HEK293T (cell line): ENCODE results near the gene PRMT7.

Source experiments
- ARNT ChIP-seq: fragments of 450-650 bp; IDR thresholded peaks from 2 replicates; pipeline ENCODE4 v1.6.1; 2017; ENCODE audit warnings: mild to moderate bottlenecking
- FOXA1 ChIP-seq: fragments of 450-650 bp; IDR thresholded peaks from 2 replicates; pipeline ENCODE4 v1.6.1; 2016; ENCODE audit warnings: mild to moderate bottlenecking
- HDGF ChIP-seq: fragments of 450-650 bp; IDR thresholded peaks from 2 replicates; pipeline ENCODE4 v1.6.1; 2017; ENCODE audit warnings: antibody characterized with exemption, borderline replicate concordance
- NFRKB ChIP-seq: fragments of 450-650 bp; IDR thresholded peaks from 2 replicates; pipeline ENCODE4 v1.6.1; 2016; ENCODE audit warnings: mild to moderate bottlenecking, moderate library complexity
- SP1 ChIP-seq: fragments of 450-650 bp; IDR thresholded peaks from 2 replicates; pipeline ENCODE4 v1.6.1; 2017
- TARDBP ChIP-seq: fragments of 450-650 bp; IDR thresholded peaks from 2 replicates; pipeline ENCODE4 v1.6.1; 2016

DNA sequence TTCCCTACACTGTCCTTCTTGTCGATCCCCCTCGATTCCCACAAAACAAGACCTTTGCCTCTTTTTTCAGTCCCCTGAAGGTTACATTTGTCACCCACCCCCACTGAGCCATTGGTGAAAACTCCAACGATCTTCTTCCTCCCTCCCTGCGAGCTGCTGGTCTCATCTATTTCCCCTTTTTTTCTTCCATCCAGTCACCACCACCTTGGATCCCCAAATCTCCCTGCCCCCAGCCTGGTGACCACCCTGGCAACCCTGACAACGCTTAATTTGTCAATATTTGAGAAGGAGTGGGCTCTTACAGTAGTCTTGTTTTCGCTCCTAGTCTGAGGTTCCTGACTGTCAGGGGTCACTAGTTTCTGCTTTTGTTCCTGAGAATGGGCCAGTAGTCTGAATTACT is 74.6 kb downstream of the PRMT7 start:
- TF ChIP-seq HDGF (no peak), FOXA1 (no peak), SP1 (no peak), ARNT (no peak), NFRKB (no peak), TARDBP (no peak)
